Neural progenitor cell (in vitro differentiated cells): Measurements from ENCODE around the gene CXorf38.

Experiments used
- CTCF ChIP-seq: fragments of 200-600 bp; sonication (generic); IDR thresholded peaks from 2 replicates; pipeline ENCODE4 v1.5.1; 2017; ENCODE audit warnings: antibody characterized with exemption, mild to moderate bottlenecking
- EZH2 ChIP-seq: fragments of 200-600 bp; sonication (generic); IDR thresholded peaks from 2 replicates; pipeline ENCODE4 v1.6.1; 2017; ENCODE audit warnings: antibody characterized with exemption, mild to moderate bottlenecking, moderate library complexity
- EZH2phosphoT487 ChIP-seq: fragments of 200-600 bp; sonication (generic); IDR thresholded peaks from 2 replicates; pipeline ENCODE4 v1.6.1; 2017; ENCODE audit warnings: antibody characterized with exemption

- no peak for TF ChIP-seq CTCF
- TF ChIP-seq EZH2, result no peak
- no peak for TF ChIP-seq EZH2phosphoT487
Observed at GRCh38 chrX:40644821-40645358, 2.5 kb downstream of the CXorf38 start.
